SKM-1 (cell line): ENCODE results near the gene MCCC2.
"Not testable (repeated sequence)": the region's sequence is repeated elsewhere in the genome, so short reads cannot be mapped to it uniquely, and the experiment has no call there.

ENCODE experiments used
- DNase-seq: peaks from one replicate; lab custom pipeline; 2025; ENCODE audit not compliant: unreplicated experiment; lab: John Stamatoyannopoulos, UW

The MCCC2 gene

GRCh38 chr5:71658916-71659662 lies 71.9 kb downstream of the MCCC2 start:
- DNase-seq = no peak

DNA sequence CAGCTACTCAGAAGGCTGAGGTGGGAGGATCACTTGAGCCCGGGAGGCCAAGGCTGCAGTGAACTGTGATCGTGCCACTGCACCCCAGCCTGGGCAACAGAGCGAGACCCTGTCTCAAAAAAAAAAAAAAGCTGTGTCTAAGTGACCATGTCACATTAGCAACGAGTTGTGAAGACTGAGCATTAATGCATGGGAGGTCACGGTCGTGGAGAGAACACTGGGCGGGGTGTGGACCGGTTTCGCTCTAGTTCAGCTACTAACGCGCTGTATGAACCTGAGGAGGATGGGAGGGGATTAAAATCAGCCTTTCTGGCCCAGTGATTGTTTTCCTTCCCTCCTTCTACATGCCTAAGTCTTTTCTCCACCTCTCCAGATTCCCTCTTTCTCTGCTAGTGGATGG lies 75.2 kb downstream of the MCCC2 start:
- no peak for DNase-seq

DNA sequence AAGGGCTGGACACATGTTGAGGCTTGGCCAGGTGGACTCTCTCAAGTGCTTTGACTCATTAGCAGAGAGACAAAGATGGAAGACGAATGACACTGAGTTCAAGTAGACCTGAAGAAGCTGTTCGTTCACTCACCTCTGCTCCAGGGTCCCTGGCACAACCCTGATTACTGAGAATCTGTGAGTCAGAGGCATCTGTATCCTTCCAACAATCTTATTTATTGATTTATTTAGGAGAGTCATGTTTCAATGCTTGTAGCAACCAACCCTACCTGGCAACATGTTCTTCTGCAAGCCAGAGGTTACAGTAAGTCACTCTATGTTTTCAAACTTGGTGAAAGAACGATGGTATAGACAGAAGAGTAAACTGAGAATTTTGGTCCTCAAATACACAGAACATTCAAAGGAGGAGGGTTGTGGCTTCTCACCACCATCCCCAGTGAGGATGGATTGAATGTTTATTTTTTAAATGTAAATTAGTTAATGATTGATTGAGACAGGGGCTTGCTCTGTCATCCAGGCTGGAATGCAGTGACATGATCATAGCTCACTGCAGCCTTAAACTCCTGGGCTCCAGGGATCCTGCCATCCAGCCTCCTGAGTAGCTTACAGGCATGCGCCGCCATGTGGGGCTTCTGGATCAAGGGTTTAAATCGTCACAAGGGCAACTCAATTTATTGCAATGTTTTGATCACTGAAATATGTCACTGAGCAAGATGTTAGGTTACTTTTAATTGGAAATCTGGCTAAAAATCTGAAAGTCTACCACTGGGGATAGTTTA lies 76.2 kb downstream of the MCCC2 start:
- DNase-seq = no peak

DNA sequence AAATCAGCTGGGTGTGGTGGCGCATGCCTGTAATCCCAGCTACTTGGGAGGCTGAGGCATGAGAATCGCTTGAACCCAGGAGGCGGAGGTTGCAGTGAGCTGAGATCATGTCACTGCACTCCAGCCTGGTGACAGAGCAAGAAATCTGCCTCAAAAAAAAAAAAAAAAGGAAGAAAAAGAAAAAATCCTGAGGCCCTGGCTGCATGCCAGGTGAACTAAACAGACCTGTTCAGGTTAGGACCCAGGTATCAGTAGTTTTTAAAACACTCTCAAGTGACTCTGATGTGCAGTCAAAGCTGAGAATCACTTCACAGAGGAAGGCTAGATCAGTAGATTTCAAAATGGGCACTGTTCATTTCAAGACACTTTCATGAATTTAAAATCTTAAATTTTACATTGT lies 77.5 kb downstream of the MCCC2 start:
- DNase-seq = not testable (repeated sequence)

GRCh38 chr5:71666321-71666720 lies 79.2 kb downstream of the MCCC2 start:
- DNase-seq = no peak

DNA sequence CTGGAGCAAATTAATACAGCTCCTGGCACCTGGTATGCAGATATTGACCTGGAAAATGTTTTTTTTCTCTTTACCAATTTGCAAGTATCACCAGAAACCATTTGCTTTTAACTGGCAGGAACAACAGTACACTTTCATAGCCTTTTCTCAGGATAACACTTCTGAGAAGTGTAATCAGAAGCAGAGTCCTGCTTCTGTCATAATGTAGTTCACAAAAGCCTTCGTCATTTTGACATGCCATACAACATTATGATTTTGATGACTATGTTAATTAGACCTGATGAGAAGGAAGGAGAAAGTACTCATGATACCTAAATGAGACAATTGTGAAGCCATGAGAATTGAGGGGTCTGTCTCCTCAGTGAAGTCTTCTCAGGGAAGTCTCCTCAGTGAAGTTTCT lies 90.8 kb downstream of the MCCC2 start:
- no peak for DNase-seq

- DNase-seq = no peak
Observed at GRCh38 chr5:71679714-71680113, 92.6 kb downstream of the MCCC2 start.

GRCh38 chr5:71680510-71680909 lies 93.4 kb downstream of the MCCC2 start:
- no peak for DNase-seq

- no peak for DNase-seq
Observed at GRCh38 chr5:71681296-71681695, 94.2 kb downstream of the MCCC2 start.

DNA sequence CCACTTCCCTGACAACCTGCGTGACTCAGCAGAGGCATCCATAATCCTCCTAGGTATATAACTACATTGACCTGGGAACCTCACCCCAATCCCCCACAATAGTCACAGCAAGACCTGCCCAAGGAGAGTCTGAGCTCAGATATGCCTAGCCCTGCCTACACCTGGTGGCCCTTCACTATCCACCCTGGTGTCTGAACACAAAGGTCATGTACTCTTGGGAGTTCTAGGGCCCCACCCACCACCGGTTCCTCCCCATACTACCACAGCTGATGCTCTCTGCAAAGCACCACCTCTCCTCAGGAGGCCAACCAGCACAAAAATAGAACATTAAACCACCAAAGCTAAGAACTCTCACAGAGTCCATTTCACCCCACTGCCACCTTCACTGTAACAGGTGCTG lies 97.2 kb downstream of the MCCC2 start:
- DNase-seq = no peak

GRCh38 chr5:71693828-71694427 lies 106.8 kb downstream of the MCCC2 start:
- no peak for DNase-seq

DNA sequence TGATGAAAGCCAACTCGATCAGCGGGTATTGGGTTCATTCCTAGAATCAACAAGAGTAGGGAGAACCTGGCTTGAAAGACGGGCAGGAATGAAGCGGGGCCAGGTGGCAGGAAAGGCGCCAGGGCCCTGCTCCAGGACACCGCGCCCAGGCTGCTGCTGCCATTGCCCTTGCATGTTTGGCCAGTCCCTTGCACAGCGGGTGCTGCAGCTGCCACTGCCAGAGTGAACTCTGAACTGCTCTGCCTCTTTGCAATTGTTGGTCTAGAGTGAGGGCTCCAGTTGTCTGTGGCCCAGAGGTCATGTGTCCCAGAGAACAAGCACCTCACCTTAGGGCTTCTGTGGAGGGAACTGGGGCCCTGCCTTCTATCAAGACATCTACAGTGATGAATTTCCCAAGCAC lies 107.9 kb downstream of the MCCC2 start:
- DNase-seq = no peak

DNA sequence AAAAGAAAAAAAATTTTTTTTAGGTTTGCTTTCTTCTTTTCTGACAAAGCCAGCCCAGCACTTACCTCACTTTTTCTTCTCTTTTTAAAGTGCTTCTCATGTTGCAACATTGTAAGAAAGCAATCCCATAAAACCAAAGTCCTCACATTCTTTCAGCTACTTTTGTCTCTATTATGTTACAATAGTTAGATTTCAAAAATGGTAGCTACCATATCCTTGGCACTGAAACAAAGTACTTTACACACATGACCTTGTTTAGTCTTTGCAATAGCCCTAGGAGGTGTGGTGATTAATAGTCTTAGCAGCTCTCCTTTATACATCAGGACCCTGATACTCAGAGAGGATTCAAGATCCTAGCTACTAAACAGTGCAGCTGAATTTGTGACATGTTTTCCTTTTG lies 108.5 kb downstream of the MCCC2 start:
- no peak for DNase-seq

- DNase-seq = no peak
Observed at GRCh38 chr5:71697967-71698366, 110.8 kb downstream of the MCCC2 start.

DNA sequence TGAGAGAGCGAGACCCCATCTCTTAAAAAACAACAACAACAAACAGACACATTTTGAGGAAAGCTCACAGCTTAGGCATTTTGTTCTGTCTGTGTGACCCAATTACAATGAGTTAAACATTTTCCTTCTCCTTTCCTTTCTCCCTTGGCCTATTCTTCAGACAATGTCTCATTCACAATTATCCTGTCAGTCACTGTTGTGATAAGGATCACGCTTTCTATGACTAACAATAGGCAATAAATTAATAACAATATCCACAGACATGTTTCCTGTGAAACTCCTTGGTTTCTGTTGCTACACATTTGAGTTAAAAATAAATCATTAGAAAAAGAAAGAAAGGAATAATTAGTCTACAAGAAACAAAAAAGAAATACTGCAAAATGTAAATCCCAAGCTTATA lies 112.1 kb downstream of the MCCC2 start:
- no peak for DNase-seq

DNA sequence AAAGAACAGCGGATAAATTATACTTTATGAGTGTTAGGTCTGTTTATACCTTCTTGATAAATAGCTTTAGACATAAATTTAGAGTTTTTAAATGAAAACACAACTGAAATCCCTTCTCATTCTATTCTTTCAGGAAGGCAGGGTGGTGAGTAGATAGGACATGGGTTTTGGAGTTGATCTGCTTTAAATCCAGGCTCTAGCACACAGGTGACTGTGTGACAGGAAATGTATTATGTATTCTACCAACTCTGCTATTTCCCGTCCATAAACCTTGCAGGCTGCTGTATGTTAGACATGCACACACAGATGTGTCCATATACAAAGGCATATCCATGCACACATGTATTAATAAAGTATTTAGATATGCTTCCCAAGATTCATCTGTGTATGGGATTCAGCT lies 112.6 kb downstream of the MCCC2 start:
- DNase-seq = no peak

DNA sequence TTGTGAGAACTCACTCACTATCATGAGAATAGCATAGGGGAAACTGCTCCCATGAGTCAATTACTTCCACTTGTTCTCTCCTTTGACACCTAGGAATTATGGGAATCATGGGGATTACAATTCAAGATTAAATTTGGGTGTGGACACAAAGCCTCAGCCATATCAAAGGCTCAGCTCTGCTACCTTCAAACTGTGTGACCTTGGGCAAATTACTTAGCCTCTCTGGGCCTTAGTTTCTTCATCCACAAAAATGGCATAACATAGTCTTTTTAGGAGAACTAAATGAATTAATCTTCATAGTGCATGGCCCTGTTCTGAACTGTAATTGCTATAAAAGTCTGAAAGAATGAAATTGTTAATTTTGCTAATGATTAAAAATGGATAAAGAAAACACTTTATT lies 113.7 kb downstream of the MCCC2 start:
- no peak for DNase-seq

GRCh38 chr5:71701407-71701806 lies 114.3 kb downstream of the MCCC2 start:
- DNase-seq = no peak

DNA sequence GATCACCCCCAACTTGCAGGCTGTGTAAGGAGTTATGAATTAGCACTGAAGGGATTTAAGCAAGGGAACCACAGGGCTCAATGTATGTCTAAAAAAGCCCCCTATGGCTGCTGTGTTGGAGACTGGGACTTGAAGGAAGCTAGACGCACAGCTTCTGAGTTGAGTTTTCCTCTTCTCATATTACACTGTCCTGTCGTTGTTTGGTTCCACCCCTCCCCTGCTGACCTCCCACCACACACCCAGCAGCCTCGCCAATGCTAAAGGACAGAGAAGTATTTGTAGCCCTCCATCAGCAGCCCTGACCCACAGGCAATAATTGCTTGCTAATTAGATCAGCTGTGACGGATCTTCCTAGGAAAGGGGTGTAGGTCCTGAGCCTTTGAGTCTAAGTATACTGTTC lies 116.8 kb downstream of the MCCC2 start:
- no peak for DNase-seq

DNA sequence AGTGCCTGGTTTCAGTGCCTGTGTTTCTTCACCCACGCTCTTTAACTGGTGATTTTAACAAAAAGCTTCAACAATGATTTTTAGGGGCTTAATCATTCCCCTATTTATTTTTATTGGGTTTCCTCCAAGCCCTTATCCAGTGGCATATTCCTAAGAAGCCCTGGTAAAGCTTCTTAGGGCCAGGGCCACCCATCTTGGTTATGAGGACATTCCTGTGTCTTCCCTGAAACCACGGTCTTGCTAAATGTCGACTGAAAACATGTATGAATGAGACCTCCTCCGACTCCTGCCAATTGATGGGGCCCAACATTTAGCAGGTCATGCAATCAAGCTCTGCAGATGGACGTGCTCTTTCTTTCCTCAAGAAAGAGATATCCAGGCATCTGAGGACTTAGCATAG lies 118.3 kb downstream of the MCCC2 start:
- DNase-seq = no peak

DNA sequence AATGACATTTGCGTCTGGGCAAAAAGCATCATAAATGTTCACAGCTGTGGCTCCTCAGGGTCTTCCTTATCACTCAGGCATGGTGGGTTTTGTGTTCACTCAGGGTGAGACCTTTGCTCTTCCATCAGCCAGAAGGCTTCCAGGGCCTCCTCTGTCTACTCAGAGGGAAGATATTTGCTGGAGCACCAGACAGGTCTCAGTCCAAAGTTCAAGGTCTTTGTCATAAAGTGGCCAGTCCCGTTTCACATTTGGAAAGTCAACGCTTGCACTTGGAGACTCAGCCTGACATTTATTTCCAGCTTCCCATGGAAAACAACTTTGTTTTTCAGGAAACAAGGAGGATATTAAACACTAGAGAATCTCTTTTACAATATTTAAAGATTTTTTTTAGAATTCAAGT lies 119.8 kb downstream of the MCCC2 start:
- no peak for DNase-seq
